Right lobe of liver (tissue), 6 donors: ENCODE data around the gene FAM78B. TPM values are rescaled to one million over a fixed set of nuclear protein-coding genes. Genes with fewer than 3 reads are reported as not detected.

Source experiments
- ATAC-seq, 4 donors: fragments of 200-7000 bp; cut with Tn5 transposase; one replicate each; pipeline ENCODE4 v1.9.1; 2020; ENCODE audit warnings: mild to moderate bottlenecking in 4 of 4, moderate library complexity in 4 of 4
- DNase-seq, 3 donors: peaks; one replicate each; pipeline ENCODE4 v3.0.0-alpha.2; 2020
- H3K27ac ChIP-seq, 3 donors: fragments of 200-600 bp; one replicate each; pipeline ENCODE4 v1.8.0; 2022
- H3K27me3 ChIP-seq, 2 donors: fragments of 200-600 bp; one replicate each; pipeline ENCODE4 v1.8.0; 2022
- H3K36me3 ChIP-seq, 4 donors: fragments of 200-600 bp; sonication (generic) in 1 of 4; one replicate each; pipeline versions ENCODE4 v1.5.1 to v1.8.0; 2017 to 2022; ENCODE audit warnings: control low read depth in 1 of 4
- H3K4me1 ChIP-seq, 4 donors: fragments of 200-600 bp; sonication (generic) in 1 of 4; one replicate each; pipeline versions ENCODE4 v1.5.1 to v1.8.0; 2017 to 2022; ENCODE audit warnings: control low read depth in 1 of 4
- H3K4me3 ChIP-seq, 3 donors: fragments of 200-600 bp; one replicate each; pipeline ENCODE4 v1.8.0; 2022
- H3K9me3 ChIP-seq, 4 donors: fragments of 200-600 bp; sonication (generic) in 1 of 4; one replicate each; pipeline versions ENCODE4 v1.5.1 to v1.8.0; 2017 to 2022; ENCODE audit warnings: control low read depth in 1 of 4
- CTCF ChIP-seq, 4 donors: fragments of 200-600 bp in 3 of 4; fragments of 450-650 bp in 1 of 4; IDR thresholded peaks; one replicate each; pipeline versions ENCODE4 v1.5.1 to v1.8.0; 2016 to 2022; ENCODE audit warnings: antibody characterized with exemption in 4 of 4, mild to moderate bottlenecking in 2 of 4
- POLR2A ChIP-seq: fragments of 450-650 bp; IDR thresholded peaks from one replicate; pipeline ENCODE4 v1.6.1; 2017; ENCODE audit warnings: antibody characterized with exemption, mild to moderate bottlenecking
- WGBS: methylation state at CpG from one replicate; pipeline ENCODE4 v1.1.6; 2018; ENCODE audit warnings: low coverage, low lambda C conversion rate; ENCODE audit not compliant: insufficient coverage; ENCODE audit errors: missing lambda C conversion rate; 5-methylcytosine and 5-hydroxymethylcytosine counted together
- intact Hi-C, 2 donors: fragments of 100-400 bp; cut with DNase I; formaldehyde crosslinking; loops; one replicate each; pipeline versions ENCODE4 v1.11.2 to v1.14.1; 2022
- total RNA-seq, 6 experiments: library from RNA; depleted of rRNA in 2 of 6; stranded (reverse); fragments of >200 nt in 2 of 6; fragmentation: NEBNext Ultra II Directional in 3 of 6; extraction: Animal tissue kit (Norgen Biotek cat#: 25700) in 3 of 6; gene quantifications; one replicate each; pipeline versions ENCODE4 v1.1.0 to v1.2.4, GENCODE V29; 2016 to 2023
- donor health status: DM: no; HTN: yes; CAD: no.
- donor health status: DM: no; HTN: no; CAD: no.
- donor health status: DM: no; HTN: no; CAD: no.
- donor health status: DM: no; HTN: yes; CAD: no.
- donor health status: DM: no; HTN: yes; CAD: no.

Gene FAM78B
- total RNA-seq, 6 experiments from 2014 or later, result 0.58 to 1.4 (median 1.1) TPM

- ATAC-seq (no peak), DNase-seq (no peak)
- H3K4me1 ChIP-seq, result no peaks in the 10 kb centered on the region
- H3K27ac ChIP-seq, result no peak overlapping the region
- no peaks in the 10 kb centered on the region for H3K36me3 ChIP-seq
- no peaks in the 10 kb centered on the region for H3K9me3 ChIP-seq
- WGBS, result 63% methylated on average over 4 of the region's 4 CpGs
- intact Hi-C loops, result no loop called here
- no peak overlapping the region for H3K4me3 ChIP-seq
- no peak for TF ChIP-seq POLR2A
- no peak for TF ChIP-seq CTCF (IDR thresholded peaks at IDR 0.05)
- H3K27me3 ChIP-seq, result no peaks in the 10 kb centered on the region
Observed at GRCh38 chr1:166174108-166174507, 7.3 kb upstream of the FAM78B start.

GRCh38 chr1:166172106-166172505 is 5.3 kb upstream of the FAM78B start:
- DNase-seq (no peak), ATAC-seq (no peak)
- no peaks in the 10 kb centered on the region for H3K36me3 ChIP-seq
- H3K27ac ChIP-seq, result no peak overlapping the region
- intact Hi-C loops, result no loop called here
- WGBS, result 44% methylated on average over 2 of the region's 2 CpGs
- H3K4me1 ChIP-seq, result peaks cover 0 to 7% (median 0%) of the 10 kb centered on the region in 4 donors
- H3K27me3 ChIP-seq, result no peaks in the 10 kb centered on the region
- H3K9me3 ChIP-seq, result no peaks in the 10 kb centered on the region
- H3K4me3 ChIP-seq, result no peak overlapping the region
- TF ChIP-seq POLR2A (no peak), CTCF (IDR thresholded peaks at IDR 0.05) (no peak)

GRCh38 chr1:166170726-166171125 is 3.9 kb upstream of the FAM78B start:
- H3K9me3 ChIP-seq, result no peaks in the 10 kb centered on the region
- H3K27ac ChIP-seq, result no peak overlapping the region
- no peak overlapping the region for H3K4me3 ChIP-seq
- H3K4me1 ChIP-seq, result peaks cover 0 to 10% (median 0%) of the 10 kb centered on the region in 4 donors
- ATAC-seq (no peak), DNase-seq (no peak)
- 29% methylated on average over 1 of the region's 2 CpGs for WGBS
- intact Hi-C loops, result no loop called here
- TF ChIP-seq POLR2A (no peak), CTCF (IDR thresholded peaks at IDR 0.05) (no peak)
- no peaks in the 10 kb centered on the region for H3K36me3 ChIP-seq
- H3K27me3 ChIP-seq, result no peaks in the 10 kb centered on the region

GRCh38 chr1:166170075-166170474 is 3.3 kb upstream of the FAM78B start:
- Histone ChIP-seq H3K4me1 (peaks cover 0 to 16% (median 0%) of the 10 kb centered on the region in 4 donors), H3K4me3 (no peak overlapping the region), H3K27ac (no peak overlapping the region), H3K27me3 (no peaks in the 10 kb centered on the region), H3K9me3 (no peaks in the 10 kb centered on the region), H3K36me3 (no peaks in the 10 kb centered on the region)
- WGBS, result 65% methylated on average over 2 of the region's 2 CpGs
- TF ChIP-seq CTCF (IDR thresholded peaks at IDR 0.05) (no peak), POLR2A (no peak)
- ATAC-seq (no peak), DNase-seq (no peak)
- intact Hi-C loops, result no loop called here

- TF ChIP-seq CTCF (IDR thresholded peaks at IDR 0.05) (no peak), POLR2A (no peak)
- Histone ChIP-seq H3K4me3 (no peak overlapping the region), H3K36me3 (no peaks in the 10 kb centered on the region), H3K27ac (no peak overlapping the region), H3K27me3 (no peaks in the 10 kb centered on the region), H3K4me1 (peaks cover 0 to 18% (median 0%) of the 10 kb centered on the region in 4 donors), H3K9me3 (no peaks in the 10 kb centered on the region)
- 32% methylated on average over 3 of the region's 3 CpGs for WGBS
- intact Hi-C loops, result no loop called here
- no peak for ATAC-seq
- no peak for DNase-seq
Observed at GRCh38 chr1:166169182-166169581, 2.4 kb upstream of the FAM78B start.
